Liver (tissue), 9 donors: ENCODE results near the gene RPGR. TPM values are rescaled to one million over a fixed set of nuclear protein-coding genes. Genes with fewer than 3 reads are reported as not detected.

Experiments
- DNase-seq: peaks from one replicate; pipeline ENCODE4 v3.0.0-alpha.2; 2017; ENCODE audit warnings: low spot score
- H3K27ac ChIP-seq, 2 donors: one replicate each; pipeline ENCODE4 v1.7.0; 2013; ENCODE audit warnings: inconsistent platforms in 2 of 2, low read length in 2 of 2, control low read depth in 1 of 2, low read depth in 1 of 2, mild to moderate bottlenecking in 1 of 2
- H3K27me3 ChIP-seq, 4 donors: one replicate each; pipeline versions ENCODE4 v1.6.1 to v1.7.0; 2013; ENCODE audit warnings: low read length in 3 of 4, inconsistent platforms in 1 of 4, mild to moderate bottlenecking in 1 of 4, moderate library complexity in 1 of 4; ENCODE audit not compliant: control insufficient read depth in 4 of 4, insufficient read depth in 4 of 4
- H3K36me3 ChIP-seq, 4 donors: one replicate each; pipeline versions ENCODE4 v1.6.1 to v1.7.0; 2013; ENCODE audit warnings: low read length in 3 of 4, mild to moderate bottlenecking in 3 of 4, low read depth in 1 of 4, moderate library complexity in 1 of 4; ENCODE audit not compliant: control insufficient read depth in 4 of 4, insufficient read depth in 3 of 4
- H3K4me1 ChIP-seq, 4 donors: one replicate each; pipeline versions ENCODE4 v1.6.1 to v1.7.0; 2013; ENCODE audit warnings: low read length in 3 of 4, mild to moderate bottlenecking in 3 of 4, moderate library complexity in 1 of 4; ENCODE audit not compliant: control insufficient read depth in 4 of 4, insufficient read depth in 4 of 4
- H3K4me3 ChIP-seq, 3 donors: one replicate each; pipeline versions ENCODE4 v1.6.1 to v1.7.0; 2013; ENCODE audit warnings: low read length in 3 of 3, control low read depth in 1 of 3, low read depth in 1 of 3, mild to moderate bottlenecking in 1 of 3
- H3K9ac ChIP-seq, 2 donors: one replicate each; pipeline ENCODE4 v1.7.0; 2013; ENCODE audit warnings: low read length in 2 of 2, mild to moderate bottlenecking in 2 of 2, moderate library complexity in 2 of 2, control low read depth in 1 of 2, low read depth in 1 of 2
- H3K9me3 ChIP-seq, 4 donors: one replicate each; pipeline versions ENCODE4 v1.6.1 to v1.7.0; 2013; ENCODE audit warnings: low read length in 3 of 4; ENCODE audit not compliant: control insufficient read depth in 4 of 4
- ATF3 ChIP-seq: IDR thresholded peaks from 2 replicates; pipeline ENCODE4 v1.6.1; 2016; ENCODE audit warnings: antibody characterized with exemption
- EGR1 ChIP-seq, 2 donors: IDR thresholded peaks; 2 replicates each; pipeline ENCODE4 v1.6.1; 2016 to 2018; ENCODE audit warnings: antibody characterized with exemption in 2 of 2, low read depth in 2 of 2
- FOXA1 ChIP-seq: IDR thresholded peaks from 2 replicates; pipeline ENCODE4 v1.6.1; 2016; ENCODE audit warnings: antibody characterized with exemption
- FOXA2 ChIP-seq: IDR thresholded peaks from 2 replicates; pipeline ENCODE4 v1.6.1; 2016; ENCODE audit warnings: antibody characterized with exemption
- GABPA ChIP-seq, 2 donors: IDR thresholded peaks in 1 of 2; conservative IDR thresholded peaks in 1 of 2; 2 replicates each; pipeline ENCODE4 v1.6.1; 2016; ENCODE audit warnings: antibody characterized with exemption in 2 of 2, mild to moderate bottlenecking in 1 of 2, moderate library complexity in 1 of 2
- HNF4A ChIP-seq, 2 donors: conservative IDR thresholded peaks; 2 replicates each; pipeline ENCODE4 v1.6.1; 2016; ENCODE audit warnings: antibody characterized with exemption in 2 of 2, mild to moderate bottlenecking in 2 of 2
- MAX ChIP-seq: IDR thresholded peaks from 2 replicates; pipeline ENCODE4 v1.6.1; 2016; ENCODE audit warnings: antibody characterized with exemption
- NR2F2 ChIP-seq: IDR thresholded peaks from 2 replicates; pipeline ENCODE4 v1.6.1; 2016; ENCODE audit warnings: antibody characterized with exemption
- RAD21 ChIP-seq, 2 donors: IDR thresholded peaks; 2 replicates each; pipeline ENCODE4 v1.6.1; 2016; ENCODE audit warnings: antibody characterized with exemption in 2 of 2, mild to moderate bottlenecking in 2 of 2
- RXRA ChIP-seq, 2 donors: IDR thresholded peaks; 2 replicates each; pipeline ENCODE4 v1.6.1; 2017 to 2018; ENCODE audit warnings: antibody characterized with exemption in 2 of 2, mild to moderate bottlenecking in 1 of 2
- TAF1 ChIP-seq: conservative IDR thresholded peaks from 2 replicates; pipeline ENCODE4 v1.6.1; 2016; ENCODE audit warnings: antibody characterized with exemption, mild to moderate bottlenecking
- YY1 ChIP-seq: IDR thresholded peaks from 2 replicates; pipeline ENCODE4 v1.6.1; 2016; ENCODE audit warnings: antibody characterized with exemption, mild to moderate bottlenecking
- WGBS: extraction: QIAGEN DNeasy Blood & Tissue Kit; methylation state at CpG from one replicate; pipeline ENCODE4 v1.1.7; 2013; 5-methylcytosine and 5-hydroxymethylcytosine counted together
- polyA plus RNA-seq, 2 donors: library from polyadenylated mRNA; stranded (reverse) in 1 of 2; unstranded in 1 of 2; fragments of 200-250 nt in 1 of 2; fragments of >200 nt in 1 of 2; fragmentation: Nextera tagmentation in 1 of 2; extraction: Ambion mirVana in 1 of 2; gene quantifications; one replicate each; pipeline versions ENCODE4 v1.2.1 to v1.2.3, GENCODE V29; 2013 to 2015
- total RNA-seq, 2 donors: library from RNA; depleted of rRNA; stranded (reverse); fragments of >200 nt; gene quantifications; one replicate each; pipeline ENCODE4 v1.2.3, GENCODE V29; 2014
- donor health status: healthy.
- donor health status: healthy.
- donor health status: healthy.
- donor health status: healthy.
- donor health status: healthy.

Gene RPGR
- total and polyA plus RNA-seq, 4 donors = 1.7 to 7.2 (median 3.5) TPM

GRCh38 chrX:38247051-38247450, 80.3 kb downstream of the RPGR start:
- WGBS = 95% methylated on average over 2 of the region's 2 CpGs

GRCh38 chrX:38240541-38240940, 86.8 kb downstream of the RPGR start:
- Histone ChIP-seq H3K4me1 (no peaks in the 10 kb centered on the region), H3K4me3 (no peak overlapping the region), H3K9ac (no peak overlapping the region), H3K9me3 (no peaks in the 10 kb centered on the region), H3K27ac (no peak overlapping the region), H3K36me3 (no peaks in the 10 kb centered on the region), H3K27me3 (no peaks in the 10 kb centered on the region)
- DNase-seq = no peak
- TF ChIP-seq TAF1 = no peak
- TF ChIP-seq RAD21 (IDR thresholded peaks at IDR 0.05) = no peak
- no peak for TF ChIP-seq YY1
- TF ChIP-seq ATF3 = no peak
- TF ChIP-seq FOXA2 = no peak
- 86% methylated on average over 2 of the region's 2 CpGs for WGBS

More at GRCh38 chrX:38247051-38247450, 80.3 kb downstream of the RPGR start:
- Histone ChIP-seq H3K9ac (no peak overlapping the region), H3K4me3 (no peak overlapping the region), H3K27me3 (no peaks in the 10 kb centered on the region), H3K4me1 (no peaks in the 10 kb centered on the region), H3K9me3 (no peaks in the 10 kb centered on the region), H3K27ac (no peak overlapping the region), H3K36me3 (no peaks in the 10 kb centered on the region)
- DNase-seq = no peak
- TF ChIP-seq EGR1 (IDR thresholded peaks at IDR 0.05; ENCODE audit: low read depth in 2 of 2) = no peak
- no peak for TF ChIP-seq GABPA (IDR thresholded peaks at IDR 0.05 in 1 of 2, conservative IDR thresholded peaks at IDR 0.05 in 1 of 2)
- no peak for TF ChIP-seq RXRA (IDR thresholded peaks at IDR 0.05)

- WGBS = 92% methylated on average over 6 of the region's 6 CpGs
These were observed 90.3 kb downstream of the RPGR start for GRCh38 chrX:38236901-38237615.

GRCh38 chrX:38233891-38234667, 93.2 kb downstream of the RPGR start:
- 36% methylated on average over 3 of the region's 3 CpGs for WGBS
- no peaks in the 10 kb centered on the region for H3K4me1 ChIP-seq
- no peak overlapping the region for H3K27ac ChIP-seq
- peaks cover 0 to 2% (median 0%) of the 10 kb centered on the region in 4 donors for H3K27me3 ChIP-seq
- DNase-seq = no peak
- no peak overlapping the region for H3K9ac ChIP-seq
- TF ChIP-seq HNF4A (conservative IDR thresholded peaks at IDR 0.05) (peak in 1 of 2 donors; percentile 29), MAX (no peak)
- H3K9me3 ChIP-seq = no peaks in the 10 kb centered on the region
- H3K4me3 ChIP-seq = no peak overlapping the region
- no peaks in the 10 kb centered on the region for H3K36me3 ChIP-seq

More at GRCh38 chrX:38236901-38237615, 90.3 kb downstream of the RPGR start:
- Histone ChIP-seq H3K36me3 (no peaks in the 10 kb centered on the region), H3K4me3 (no peak overlapping the region), H3K9ac (no peak overlapping the region), H3K4me1 (no peaks in the 10 kb centered on the region), H3K9me3 (no peaks in the 10 kb centered on the region), H3K27me3 (no peaks in the 10 kb centered on the region), H3K27ac (no peak overlapping the region)
- TF ChIP-seq TAF1 (no peak), RXRA (IDR thresholded peaks at IDR 0.05) (no peak), NR2F2 (no peak), FOXA1 (no peak)
- no peak for DNase-seq
